HK-2 (cell line): ENCODE data around the gene KRT79.
A peak's percentile ranks its signal among the peaks of the same experiment; 100 is the strongest.
"Not testable (repeated sequence)": the region's sequence is repeated elsewhere in the genome, so short reads cannot be mapped to it uniquely, and the experiment has no call there.

ENCODE experiments used
- DNase-seq: peaks from one replicate; pipeline ENCODE4 v3.0.0-alpha.2; 2018; ENCODE audit not compliant: unreplicated experiment

Gene KRT79

GRCh38 chr12:52806821-52807543 lies 27.1 kb downstream of the KRT79 start:
- DNase-seq = no peak

GRCh38 chr12:52806169-52806811 lies 27.8 kb downstream of the KRT79 start:
- no peak for DNase-seq

GRCh38 chr12:52805739-52806138 lies 28.4 kb downstream of the KRT79 start:
- no peak for DNase-seq

- no peak for DNase-seq
These were observed 29.1 kb downstream of the KRT79 start for GRCh38 chr12:52805000-52805399.

DNA sequence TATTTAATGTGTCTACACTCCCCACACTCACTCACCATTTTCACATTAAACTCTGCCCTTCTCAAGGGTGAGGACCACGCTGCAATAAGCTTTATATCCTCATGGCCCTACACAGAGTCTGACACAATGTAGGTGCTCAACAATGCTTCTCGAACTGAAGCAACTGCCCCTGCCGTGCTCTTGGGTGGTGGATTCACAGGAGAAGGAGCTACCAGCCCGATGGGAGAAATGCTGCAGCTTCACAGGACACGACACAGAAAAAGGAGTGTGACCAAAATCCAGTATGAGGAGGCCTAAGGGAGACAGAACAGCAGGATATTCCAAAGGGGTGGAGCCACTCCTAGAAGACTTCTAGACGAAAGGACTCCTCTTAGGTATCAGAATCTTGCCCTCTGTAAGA lies 31.7 kb downstream of the KRT79 start:
- no peak for DNase-seq

- DNase-seq = no peak
These were observed 32.3 kb downstream of the KRT79 start for GRCh38 chr12:52801773-52802172.

DNA sequence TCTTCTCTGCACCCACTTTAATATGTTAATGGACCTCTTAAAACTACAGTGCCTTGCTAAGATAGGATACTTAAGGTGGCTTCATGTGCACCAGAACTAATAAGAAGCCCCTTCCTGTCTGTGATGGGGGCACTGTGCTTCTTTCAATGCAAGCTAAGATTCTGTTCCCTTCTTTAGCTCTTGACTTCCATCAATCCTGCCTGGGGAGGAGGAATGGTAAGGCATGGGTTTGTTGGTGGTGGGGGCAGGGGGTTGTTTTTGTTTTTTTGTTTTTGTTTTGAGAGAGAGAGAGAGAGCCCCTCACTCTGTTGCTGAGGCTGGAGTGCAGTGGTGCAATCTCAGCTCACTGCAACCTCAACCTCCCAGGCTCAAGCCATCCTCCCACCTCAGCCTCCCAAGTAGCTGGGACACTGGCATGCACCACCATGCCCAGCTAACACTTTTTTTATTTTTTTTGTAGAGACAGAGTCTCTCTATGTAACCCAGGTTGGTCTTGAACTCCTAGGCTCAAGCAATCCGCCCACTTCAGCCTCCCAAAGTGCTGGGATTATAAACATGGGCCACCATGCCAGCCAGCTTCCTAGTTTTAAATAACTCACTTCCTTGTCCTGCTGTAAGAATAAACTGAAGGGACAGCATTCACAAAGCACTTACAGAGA lies 33.7 kb downstream of the KRT79 start:
- DNase-seq = no peak

DNA sequence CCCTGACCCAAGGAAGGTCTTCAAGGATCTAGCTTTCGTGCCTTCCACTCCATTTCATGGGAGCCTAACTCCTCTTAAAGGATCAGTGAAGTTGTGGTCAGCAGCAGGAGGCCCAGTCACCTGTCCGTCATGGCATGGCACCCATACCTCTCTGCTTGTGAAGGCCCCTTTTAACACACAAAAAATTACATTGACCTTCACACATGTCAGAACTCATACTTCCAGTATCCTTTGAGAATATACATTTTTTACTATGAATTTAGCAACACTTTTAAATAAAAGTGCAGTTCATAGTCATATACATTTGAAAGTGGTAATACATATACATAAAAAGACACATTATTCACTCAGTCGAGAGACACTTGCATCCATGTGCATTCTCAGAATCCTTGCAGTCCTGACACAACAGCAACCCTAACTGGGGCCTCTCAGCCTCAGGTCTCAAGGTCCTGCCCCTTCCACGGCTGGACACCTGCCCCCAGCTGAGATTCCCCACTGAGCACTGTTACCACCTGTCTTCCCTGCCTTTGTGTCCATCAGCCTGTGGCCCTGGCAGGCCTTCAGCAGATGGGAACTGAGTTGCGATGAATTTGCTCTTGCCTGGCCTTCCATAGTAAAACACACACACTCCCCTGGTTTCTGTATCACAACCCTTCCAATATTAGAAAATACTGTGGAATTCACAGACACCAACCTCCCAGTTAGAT lies 34.5 kb downstream of the KRT79 start:
- no peak for DNase-seq

DNA sequence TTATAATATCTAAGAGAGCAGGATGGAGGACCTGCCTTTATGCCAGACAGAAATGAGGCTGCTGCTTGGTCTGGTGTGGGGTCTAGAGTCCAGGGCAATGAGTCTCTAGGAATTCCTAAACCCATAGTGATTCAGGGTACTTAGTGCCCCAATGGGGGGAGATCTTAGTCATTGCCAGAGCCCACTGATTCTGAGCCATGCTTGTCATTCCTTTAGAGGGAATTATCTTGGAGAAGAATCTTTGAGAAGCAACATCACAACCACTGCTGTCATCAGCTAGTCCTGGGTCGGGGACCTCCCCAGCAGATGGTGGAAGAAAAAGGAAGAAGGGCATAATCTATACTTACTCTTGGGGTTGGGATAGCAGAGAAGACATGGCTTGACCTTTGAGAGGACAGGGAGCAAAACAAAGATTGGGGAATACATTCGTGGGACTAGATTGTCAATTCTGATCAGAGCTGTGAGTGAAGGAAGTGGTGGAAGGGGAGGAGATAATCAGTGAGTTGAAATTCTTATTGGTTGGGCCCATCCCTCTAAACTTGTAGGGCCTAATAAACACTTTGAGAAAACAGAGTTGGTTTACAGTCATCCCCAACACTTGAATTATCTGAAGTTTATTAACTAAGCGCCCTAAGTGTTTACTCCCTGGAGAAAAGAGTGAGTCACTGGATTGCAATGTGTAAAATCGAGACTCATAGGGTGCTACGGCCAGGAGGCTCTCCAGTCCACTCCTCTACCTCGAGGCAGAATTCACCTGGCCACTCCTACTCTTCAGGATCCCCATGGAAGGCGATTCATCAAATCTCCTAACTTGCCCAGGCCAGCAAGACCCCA lies 35.2 kb downstream of the KRT79 start:
- peak; percentile 44 for DNase-seq

DNA sequence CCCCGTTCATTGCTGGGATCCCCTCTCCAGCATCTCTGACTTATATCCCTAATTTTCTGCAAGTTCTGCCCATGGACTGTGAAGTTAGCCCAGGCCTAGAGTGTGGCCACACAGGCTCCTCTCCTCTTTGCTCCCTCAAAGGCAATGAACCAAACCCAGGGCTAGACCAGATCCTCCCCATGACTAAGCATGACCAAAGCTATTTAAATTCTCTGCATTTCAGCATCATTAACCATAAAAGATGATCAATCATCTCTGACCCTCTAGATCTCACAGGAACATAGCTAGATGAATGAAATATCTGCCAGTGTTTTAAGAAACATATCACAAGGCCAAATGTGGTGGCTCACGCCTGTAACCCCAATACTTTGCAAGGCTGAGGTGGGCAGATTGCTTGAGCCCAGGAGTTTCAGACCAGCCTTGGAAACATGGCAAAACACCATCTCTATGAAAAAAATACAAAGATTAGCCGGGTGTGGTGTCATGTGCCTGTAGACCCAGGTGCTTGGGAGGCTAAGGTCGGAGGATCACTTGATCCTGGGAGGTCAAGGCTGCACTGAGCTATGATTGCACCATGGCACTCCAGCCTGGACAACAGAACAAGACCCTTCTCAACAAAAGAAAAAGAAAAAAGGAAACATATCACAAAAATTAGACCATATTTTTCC lies 36.0 kb downstream of the KRT79 start:
- peak; percentile 29 for DNase-seq

GRCh38 chr12:52797529-52797894 lies 36.6 kb downstream of the KRT79 start:
- DNase-seq = no peak

DNA sequence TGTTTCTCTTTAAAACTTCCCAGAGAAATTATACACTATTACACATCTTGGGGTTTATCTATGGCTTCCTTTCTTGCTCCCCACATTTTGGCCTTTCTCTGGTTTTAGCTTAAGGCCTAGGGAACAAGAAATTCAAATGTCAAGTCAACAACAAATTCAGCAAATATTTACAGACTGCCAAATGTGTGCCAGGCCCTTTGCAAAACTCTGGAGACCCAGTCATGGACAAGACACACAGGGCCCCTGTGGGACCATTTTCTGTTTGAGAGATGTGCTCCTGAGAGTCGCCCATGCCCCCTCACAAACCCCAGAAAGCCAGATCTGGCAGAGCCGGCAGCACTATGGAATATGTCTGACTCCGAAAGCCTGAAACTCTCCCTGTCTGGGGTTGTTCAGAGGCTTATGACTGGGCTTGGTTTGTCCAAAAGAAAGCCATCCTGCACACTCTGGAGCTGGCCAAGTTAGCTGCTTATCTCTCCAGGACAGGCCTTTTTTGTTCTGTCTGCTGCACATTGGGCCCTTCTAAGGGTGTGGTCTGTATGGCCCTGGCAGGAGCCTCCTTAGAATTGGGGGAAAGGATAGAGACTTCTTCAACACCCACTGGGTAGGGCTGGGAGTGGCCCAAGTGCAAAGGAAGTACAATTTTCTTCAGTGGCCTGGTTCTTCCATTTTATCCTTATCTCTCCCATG lies 37.1 kb downstream of the KRT79 start:
- DNase-seq = no peak

DNA sequence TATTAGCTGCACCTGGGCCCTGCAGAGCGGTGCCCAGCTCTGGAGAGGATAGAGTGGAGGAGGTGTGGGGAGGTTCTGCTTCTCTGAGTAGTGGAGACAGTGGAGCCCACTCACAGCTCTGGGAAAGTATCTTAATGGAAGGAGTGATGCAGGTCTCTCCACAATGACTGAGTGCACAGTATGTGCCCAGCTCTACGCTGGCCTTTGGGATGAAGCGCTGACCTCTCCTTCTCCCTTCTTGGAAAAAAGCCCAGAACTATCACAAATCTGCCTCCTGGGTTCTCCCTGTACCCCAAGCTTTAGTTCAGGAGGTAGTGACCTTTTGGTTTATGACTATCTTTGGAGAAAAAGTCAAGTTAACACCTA lies 37.7 kb downstream of the KRT79 start:
- no peak for DNase-seq

GRCh38 chr12:52795694-52796428 lies 38.2 kb downstream of the KRT79 start, which contains the start of gene KRT3:
Gene KRT3, minus strand, starts transcription at chr12:52796117. Its CDS starts 75 bp downstream, at chr12:52796042.
- DNase-seq = no peak

DNA sequence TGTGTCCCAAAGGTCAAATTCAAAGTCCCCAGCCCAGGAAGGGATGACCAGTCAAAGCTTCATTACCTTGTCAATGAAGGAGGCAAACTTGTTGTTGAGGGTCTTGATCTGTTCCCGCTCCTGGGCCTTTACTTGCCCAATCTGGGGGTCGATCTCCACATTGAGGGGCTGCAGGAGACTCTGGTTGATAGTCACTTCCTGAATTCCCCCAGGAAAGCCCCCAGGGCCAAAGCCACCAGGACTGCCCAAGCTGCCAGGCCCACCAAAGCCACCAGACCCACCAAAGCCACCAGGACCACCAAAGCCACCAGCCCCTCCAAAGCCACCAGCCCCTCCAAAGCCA lies 38.8 kb downstream of the KRT79 start:
- DNase-seq = not testable (repeated sequence)

DNA sequence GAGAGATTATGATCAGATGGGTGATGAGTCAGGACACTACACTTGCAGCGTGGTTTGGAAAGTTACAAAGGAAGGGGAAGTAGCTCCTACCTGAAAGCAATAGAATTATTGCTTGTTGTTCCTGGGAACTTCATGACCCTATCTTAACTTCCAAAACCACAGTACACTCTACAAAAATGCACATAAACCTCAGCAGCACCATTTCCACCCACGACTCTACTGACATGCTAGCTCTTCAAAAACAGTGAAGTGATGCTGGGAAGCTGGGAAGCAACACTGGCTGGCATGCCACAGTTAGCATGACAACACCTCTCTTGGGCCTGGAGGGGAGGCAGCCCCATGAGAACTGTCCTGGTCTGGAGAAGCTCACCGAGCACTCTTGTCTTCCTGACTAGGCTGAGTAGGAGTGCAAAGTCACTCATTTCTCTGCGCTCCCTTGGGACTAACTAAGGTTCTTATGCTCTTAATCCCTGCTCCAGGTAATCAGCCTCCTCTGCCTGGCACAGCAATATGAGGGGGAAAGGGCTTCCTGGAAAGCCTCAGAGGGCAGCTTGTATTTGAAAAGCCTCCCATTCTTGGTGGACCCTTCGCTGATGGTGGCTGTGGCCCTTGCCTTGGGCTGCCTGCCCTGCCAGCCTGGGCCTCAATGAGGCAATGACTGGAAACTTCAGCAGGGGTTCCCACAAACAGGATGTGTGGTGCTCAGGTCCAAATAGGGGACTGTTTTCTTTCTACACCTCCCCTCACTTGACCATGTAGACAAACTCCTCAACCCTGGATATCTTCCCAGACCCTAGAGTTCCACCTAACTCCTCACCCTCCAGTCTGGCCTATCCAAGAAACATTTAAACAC lies 39.4 kb downstream of the KRT79 start:
- no peak for DNase-seq

- no peak for DNase-seq
These were observed 41.7 kb downstream of the KRT79 start for GRCh38 chr12:52792185-52793029.
